Transverse colon (tissue), 4 donors: ENCODE results near the gene IL3RA.

ENCODE experiments used
- CTCF ChIP-seq, 5 experiments: fragments of 200-600 bp in 3 of 5; fragments of 450-650 bp in 2 of 5; sonication (generic) in 3 of 5; IDR thresholded peaks; 1 replicate in 2 of 5; 2 replicates in 3 of 5; pipeline ENCODE4 v1.5.1; 2016 to 2017; ENCODE audit warnings: antibody characterized with exemption in 5 of 5, inconsistent platforms in 3 of 5, mild to moderate bottlenecking in 2 of 5, moderate library complexity in 1 of 5
- EP300 ChIP-seq: sonication (generic); formaldehyde crosslinking; IDR thresholded peaks from one replicate; pipeline ENCODE4 v1.6.1; 2017; ENCODE audit warnings: antibody characterized with exemption, low read depth
- POLR2A ChIP-seq: fragments of 450-650 bp; IDR thresholded peaks from one replicate; pipeline ENCODE4 v1.6.1; 2016; ENCODE audit warnings: antibody characterized with exemption, mild to moderate bottlenecking, moderate library complexity
- POLR2AphosphoS5 ChIP-seq, 3 donors: sonication (generic); formaldehyde crosslinking; IDR thresholded peaks; one replicate each; pipeline ENCODE4 v1.6.1; 2016; ENCODE audit warnings: antibody characterized with exemption in 3 of 3

- TF ChIP-seq EP300 (no peak), CTCF (IDR thresholded peaks at IDR 0.05) (no peak), POLR2A (no peak), POLR2AphosphoS5 (IDR thresholded peaks at IDR 0.05) (no peak)
These were observed 25.3 kb downstream of the IL3RA start for GRCh38 chrX:1361910-1362309.
